ENCODE data around the gene DAW1.

The DAW1 gene

GRCh38 chr2:227888289-227888688 is 16.9 kb downstream of the DAW1 start:
- DNase-seq (ENCODE audit: extremely low read depth, low read depth) = no peak

GRCh38 chr2:227889336-227889735 is 17.9 kb downstream of the DAW1 start:
- DNase-seq (ENCODE audit: extremely low read depth, low read depth) = no peak
- TF ChIP-seq CTCF (IDR thresholded peaks at IDR 0.05; ENCODE audit: low read depth, low read length) = no peak

More at GRCh38 chr2:227888289-227888688, 16.9 kb downstream of the DAW1 start:
- no peak for TF ChIP-seq CTCF (IDR thresholded peaks at IDR 0.05; ENCODE audit: low read depth, low read length)

- peak; percentile 58 for TF ChIP-seq CTCF (IDR thresholded peaks at IDR 0.05; ENCODE audit: low read depth, low read length)
- no peak for DNase-seq (ENCODE audit: extremely low read depth, low read depth)
Observed at GRCh38 chr2:227890495-227891079, 19.2 kb downstream of the DAW1 start.

- no peak for TF ChIP-seq CTCF (IDR thresholded peaks at IDR 0.05; ENCODE audit: low read depth, low read length)
- DNase-seq (ENCODE audit: extremely low read depth, low read depth) = no peak
Observed at GRCh38 chr2:227891673-227892072, 20.2 kb downstream of the DAW1 start.

GRCh38 chr2:227903381-227903780 is 31.9 kb downstream of the DAW1 start:
- no peak for DNase-seq (ENCODE audit: extremely low read depth, low read depth)
- TF ChIP-seq CTCF (IDR thresholded peaks at IDR 0.05; ENCODE audit: low read depth, low read length) = no peak

- DNase-seq (ENCODE audit: extremely low read depth, low read depth) = no peak
- TF ChIP-seq CTCF (IDR thresholded peaks at IDR 0.05; ENCODE audit: low read depth, low read length) = no peak
Observed at GRCh38 chr2:227906991-227907390, 35.6 kb downstream of the DAW1 start.

- no peak for DNase-seq (ENCODE audit: extremely low read depth, low read depth)
- no peak for TF ChIP-seq CTCF (IDR thresholded peaks at IDR 0.05; ENCODE audit: low read depth, low read length)
Observed at GRCh38 chr2:227908266-227909054, 37.0 kb downstream of the DAW1 start.

Data from AG09319 (cell line).